ENCODE measurements around the gene ALDH7A1.
"Not testable (repeated sequence)": the region's sequence is repeated elsewhere in the genome, so short reads cannot be mapped to it uniquely, and the experiment has no call there.

The ALDH7A1 gene

GRCh38 chr5:126591549-126591948 lies 3.5 kb downstream of the ALDH7A1 start:
- DNase-seq: no peak

GRCh38 chr5:126589536-126590297 lies 5.3 kb downstream of the ALDH7A1 start:
- no peak for DNase-seq

GRCh38 chr5:126587551-126588390 lies 7.2 kb downstream of the ALDH7A1 start:
- no peak for DNase-seq

- DNase-seq: no peak
Measured at GRCh38 chr5:126583761-126584160, 11.3 kb downstream of the ALDH7A1 start.

- no peak for DNase-seq
Measured at GRCh38 chr5:126579716-126580115, 15.3 kb downstream of the ALDH7A1 start.

GRCh38 chr5:126577415-126577814 lies 17.6 kb downstream of the ALDH7A1 start:
- DNase-seq: no peak

- DNase-seq: no peak
Measured at GRCh38 chr5:126576974-126577373, 18.0 kb downstream of the ALDH7A1 start.

GRCh38 chr5:126575644-126576043 lies 19.4 kb downstream of the ALDH7A1 start:
- no peak for DNase-seq

GRCh38 chr5:126568206-126568755 lies 26.7 kb downstream of the ALDH7A1 start:
- no peak for DNase-seq

GRCh38 chr5:126562823-126563222 lies 32.2 kb downstream of the ALDH7A1 start:
- DNase-seq: no peak

GRCh38 chr5:126561908-126562307 lies 33.1 kb downstream of the ALDH7A1 start:
- DNase-seq: no peak

GRCh38 chr5:126555101-126555500 lies 39.9 kb downstream of the ALDH7A1 start:
- DNase-seq: not testable (repeated sequence)

- no peak for DNase-seq
Measured at GRCh38 chr5:126552614-126553013, 42.4 kb downstream of the ALDH7A1 start.

- no peak for DNase-seq
Measured at GRCh38 chr5:126544087-126544740, 50.8 kb downstream of the ALDH7A1 start.

- DNase-seq: no peak
Measured at GRCh38 chr5:126543660-126544059, 51.4 kb downstream of the ALDH7A1 start.

- DNase-seq: no peak
Measured at GRCh38 chr5:126543009-126543408, 52.0 kb downstream of the ALDH7A1 start.

- no peak for DNase-seq
Measured at GRCh38 chr5:126542441-126542840, 52.6 kb downstream of the ALDH7A1 start.

GRCh38 chr5:126540631-126541030 lies 54.4 kb downstream of the ALDH7A1 start:
- no peak for DNase-seq

- DNase-seq: no peak
Measured at GRCh38 chr5:126538579-126538978, 56.4 kb downstream of the ALDH7A1 start.

GRCh38 chr5:126536874-126537273 lies 58.1 kb downstream of the ALDH7A1 start:
- DNase-seq: no peak

GRCh38 chr5:126535856-126536545 lies 59.0 kb downstream of the ALDH7A1 start:
- no peak for DNase-seq

GRCh38 chr5:126534553-126534952 lies 60.5 kb downstream of the ALDH7A1 start:
- DNase-seq: no peak
